Activated CD8-positive, alpha-beta T cell treated with anti-CD3 and anti-CD28 coated beads, Interleukin-2, amount 10 ng/mL, durations not matched to agents 7 days and 5 days (primary cell): ENCODE results near the gene ALKBH6. TPM values are rescaled to one million over a fixed set of nuclear protein-coding genes. Genes with fewer than 3 reads are reported as not detected.
A peak's percentile ranks its signal among the peaks of the same experiment; 100 is the strongest.
"Not testable (repeated sequence)": the region's sequence is repeated elsewhere in the genome, so short reads cannot be mapped to it uniquely, and the experiment has no call there.

Experiments used
- ATAC-seq: fragments of 150-1000 bp; cut with Tn5 transposase; one replicate; pipeline ENCODE4 v1.10.0; 2021; ENCODE audit warnings: moderate library complexity
- CTCF ChIA-PET: fragments of 350-600 bp; sonication (Branson Sonifier 250); formaldehyde crosslinking; loops from one replicate; lab custom pipeline; 2021; ENCODE audit warnings: antibody characterized with exemption; lab: Charles Lee
- POLR2A ChIA-PET: fragments of 350-600 bp; sonication (Branson Sonifier 250); formaldehyde crosslinking; loops from one replicate; lab custom pipeline; 2021; ENCODE audit warnings: antibody characterized with exemption; lab: Charles Lee
- DNase-seq: peaks from one replicate; pipeline ENCODE4 v3.0.0-alpha.2; 2020
- H3K27ac Mint-ChIP-seq: one replicate; pipeline ENCODE4 v1.8.0; 2021; ENCODE audit warnings: mild to moderate bottlenecking, mixed read lengths
- H3K27me3 Mint-ChIP-seq: one replicate; pipeline ENCODE4 v1.8.0; 2021; ENCODE audit warnings: low read depth, mixed read lengths
- H3K36me3 Mint-ChIP-seq: one replicate; pipeline ENCODE4 v1.8.0; 2021; ENCODE audit warnings: low read depth, mixed read lengths
- H3K4me1 Mint-ChIP-seq: one replicate; pipeline ENCODE4 v1.8.0; 2021; ENCODE audit warnings: low read depth, mixed read lengths
- H3K4me3 Mint-ChIP-seq: one replicate; pipeline ENCODE4 v1.8.0; 2021; ENCODE audit warnings: mild to moderate bottlenecking, mixed read lengths
- H3K9me3 Mint-ChIP-seq: one replicate; pipeline ENCODE4 v1.8.0; 2022; ENCODE audit warnings: mixed read lengths; ENCODE audit not compliant: insufficient read depth
- total RNA-seq, 2 experiments: library from RNA; stranded (reverse); gene quantifications; one replicate each; pipeline ENCODE4 v1.2.3, GENCODE V29; 2021

The ALKBH6 gene
- total RNA-seq, 2 experiments from 2014 or later: 43.3 to 47.2 TPM

DNA sequence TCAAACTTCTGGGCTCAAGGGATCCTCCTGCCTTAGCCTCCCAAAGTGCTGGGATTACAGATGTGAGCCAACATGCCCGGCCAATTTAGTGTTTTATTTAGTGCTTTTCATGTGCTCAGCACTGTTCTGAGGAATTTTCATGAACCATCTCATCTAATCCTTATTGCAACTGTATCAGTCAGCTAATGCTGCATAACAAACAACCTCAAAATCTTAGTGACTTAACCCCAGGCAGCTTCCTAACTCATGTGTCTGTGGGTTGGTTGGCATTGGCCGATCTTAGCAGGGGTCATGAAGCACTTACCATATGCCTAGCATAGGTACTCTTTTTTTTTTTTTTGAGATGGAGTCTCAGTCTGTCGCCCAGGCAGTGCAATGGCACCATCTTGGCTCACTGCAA is 25.2 kb downstream of the ALKBH6 start:
- H3K27me3 Mint-ChIP-seq: peaks cover 42% of the 10 kb centered on the region
- ATAC-seq: no peak
- H3K36me3 Mint-ChIP-seq: no peaks in the 10 kb centered on the region
- H3K27ac Mint-ChIP-seq: no peak overlapping the region
- POLR2A ChIA-PET: no interaction called here
- no peak for DNase-seq
- CTCF ChIA-PET: no interaction called here
- H3K4me3 Mint-ChIP-seq: no peak overlapping the region
- H3K9me3 Mint-ChIP-seq: no peaks in the 10 kb centered on the region
- peaks cover 3% of the 10 kb centered on the region for H3K4me1 Mint-ChIP-seq

DNA sequence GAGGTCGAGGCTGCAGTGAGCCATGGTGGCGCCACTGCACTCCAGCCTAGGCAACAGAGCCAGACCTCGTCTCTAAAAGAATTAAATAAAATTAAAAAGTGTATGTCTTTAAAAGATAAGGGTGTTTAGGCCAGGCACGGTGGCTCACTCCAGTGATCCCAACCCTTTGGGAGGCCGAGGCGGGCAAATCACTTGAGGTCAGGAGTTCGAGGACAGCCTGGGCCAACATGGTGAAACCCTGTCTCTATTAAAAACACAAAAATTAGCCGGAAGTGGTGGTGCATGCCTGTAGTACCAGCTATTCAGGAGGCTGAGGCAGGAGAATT is 26.5 kb downstream of the ALKBH6 start:
- Mint-ChIP-seq H3K36me3 (no peaks in the 10 kb centered on the region), H3K27me3 (peaks cover 43% of the 10 kb centered on the region), H3K9me3 (no peaks in the 10 kb centered on the region), H3K4me3 (no peak overlapping the region), H3K4me1 (peaks cover 3% of the 10 kb centered on the region), H3K27ac (no peak overlapping the region)
- ATAC-seq: no peak
- ChIA-PET POLR2A (no interaction called here), CTCF (interaction anchor here (0.8 kb wide), 1 partner anchor 29 kb away, joined by 3 read pairs; no protein-coding TSS in a partner anchor)
- no peak for DNase-seq

DNA sequence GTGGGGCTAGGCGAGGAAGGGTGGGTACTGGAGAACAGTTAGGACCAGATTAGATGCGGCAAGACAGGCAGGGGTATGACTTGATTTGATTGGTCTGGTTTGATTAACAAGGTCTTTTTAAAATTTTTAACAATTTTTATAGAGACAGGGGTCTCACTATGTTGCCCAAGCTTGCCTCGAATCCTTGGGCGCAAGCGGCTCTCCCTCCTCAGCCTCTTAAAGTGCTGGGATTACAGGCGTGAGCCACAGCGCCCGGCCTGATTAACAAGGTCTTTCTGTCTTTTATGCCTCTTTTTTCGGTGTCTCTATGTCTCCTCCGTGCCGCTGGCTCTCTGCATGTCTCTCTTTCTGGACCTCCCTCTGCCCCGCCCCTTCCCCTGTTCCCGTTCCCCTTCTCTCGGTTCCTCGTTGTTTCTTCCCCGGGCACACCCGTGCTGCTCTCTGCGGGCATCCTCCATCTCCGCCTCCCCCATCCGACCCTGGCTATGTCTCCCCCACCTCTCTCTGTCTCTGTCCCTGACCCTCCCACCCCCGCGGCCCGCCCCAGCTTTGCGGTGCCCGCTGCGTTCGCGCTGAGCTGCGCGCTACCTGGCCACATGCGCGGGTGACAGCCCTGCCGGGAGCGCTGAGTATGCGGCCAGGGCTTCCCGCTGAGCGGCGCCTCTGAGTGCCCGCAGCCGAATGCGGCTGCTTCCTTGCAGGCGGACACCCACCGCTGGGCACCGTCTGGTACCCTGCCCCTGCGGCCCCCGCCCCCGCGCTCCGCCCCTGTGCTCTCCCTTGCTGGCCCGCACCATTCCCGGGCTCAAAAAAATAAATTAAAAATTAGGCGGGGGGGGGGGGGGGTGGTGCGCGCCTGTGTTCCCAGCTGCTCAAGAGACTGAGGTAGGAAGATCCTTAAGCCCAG is 27.1 kb downstream of the ALKBH6 start:
- Mint-ChIP-seq H3K36me3 (no peaks in the 10 kb centered on the region), H3K27ac (no peak overlapping the region), H3K4me1 (peaks cover 3% of the 10 kb centered on the region), H3K9me3 (no peaks in the 10 kb centered on the region), H3K27me3 (peaks cover 43% of the 10 kb centered on the region), H3K4me3 (peak overlapping the region; percentile 43)
- ChIA-PET CTCF (no interaction called here), POLR2A (no interaction called here)
- ATAC-seq (peak; percentile 75), DNase-seq (no peak)

DNA sequence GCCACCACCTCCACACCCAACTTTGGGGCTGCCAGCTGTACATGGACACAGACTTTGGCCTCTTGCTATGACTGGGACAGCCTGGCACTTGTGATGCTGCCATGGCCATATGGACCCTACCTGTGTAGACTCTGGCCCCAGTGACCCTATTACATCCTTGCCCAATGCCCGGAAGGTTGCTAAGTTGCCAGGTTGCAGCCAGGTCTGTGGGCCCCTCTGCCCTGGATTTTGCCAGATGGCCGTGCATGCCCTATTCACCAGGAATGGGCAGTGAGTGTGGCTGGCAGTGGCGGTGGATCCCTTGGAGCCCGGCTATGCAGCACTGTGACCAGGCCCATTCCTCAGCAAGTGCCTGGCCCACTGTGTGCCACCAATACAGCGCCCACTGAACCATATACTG is 27.9 kb downstream of the ALKBH6 start:
- DNase-seq: no peak
- ChIA-PET CTCF (no interaction called here), POLR2A (no interaction called here)
- Mint-ChIP-seq H3K27me3 (peaks cover 43% of the 10 kb centered on the region), H3K4me1 (peaks cover 3% of the 10 kb centered on the region), H3K9me3 (no peaks in the 10 kb centered on the region), H3K4me3 (no peak overlapping the region), H3K36me3 (no peaks in the 10 kb centered on the region), H3K27ac (no peak overlapping the region)
- ATAC-seq: no peak

DNA sequence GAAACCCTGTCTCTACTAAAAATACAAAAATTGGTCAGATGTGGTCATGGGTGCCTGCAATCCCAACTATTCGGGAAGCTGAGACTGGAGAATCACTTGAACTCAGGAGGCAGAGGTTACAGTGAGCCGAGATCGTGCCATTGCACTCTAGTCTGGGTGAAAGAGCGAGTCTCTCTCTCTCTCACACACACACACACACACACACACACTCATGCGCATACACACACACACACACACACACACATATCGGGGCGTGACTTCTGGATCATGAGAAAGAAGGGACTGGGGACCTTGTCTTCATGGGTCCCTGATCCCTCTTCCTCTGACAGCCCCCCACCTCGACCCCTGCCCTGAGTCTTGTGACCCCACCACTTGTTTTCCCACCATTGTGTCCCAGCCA is 30.8 kb downstream of the ALKBH6 start:
- POLR2A ChIA-PET: no interaction called here
- H3K4me3 Mint-ChIP-seq: no peak overlapping the region
- H3K27me3 Mint-ChIP-seq: peaks cover 39% of the 10 kb centered on the region

DNA sequence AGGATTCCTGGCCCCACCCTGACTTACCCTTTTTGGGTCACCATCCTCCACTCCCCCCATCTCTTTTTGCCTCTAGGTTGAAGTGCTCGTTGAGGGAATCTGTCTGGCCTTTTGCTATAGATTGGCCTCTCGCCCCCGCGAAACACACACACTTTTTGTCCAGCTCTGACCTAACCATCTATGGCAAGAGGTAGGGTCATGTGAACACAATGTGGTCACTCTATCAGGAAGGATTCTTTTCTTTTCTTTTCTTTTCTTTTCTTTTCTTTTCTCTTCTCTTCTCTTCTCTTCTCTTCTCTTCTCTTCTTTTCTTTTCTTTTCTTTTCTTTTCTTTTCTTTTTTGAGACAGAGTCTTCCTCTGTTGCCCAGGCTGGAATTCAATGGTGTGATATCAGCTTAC is 33.0 kb downstream of the ALKBH6 start:
- H3K4me1 Mint-ChIP-seq, H3K27ac Mint-ChIP-seq, DNase-seq, CTCF ChIA-PET, POLR2A ChIA-PET, ATAC-seq, H3K9me3 Mint-ChIP-seq, H3K36me3 Mint-ChIP-seq, H3K4me3 Mint-ChIP-seq: not testable (repeated sequence)
- H3K27me3 Mint-ChIP-seq: peaks cover 24% of the 10 kb centered on the region

More for the DNA sequence above, 30.8 kb downstream of the ALKBH6 start:
- no peak for ATAC-seq
- DNase-seq: no peak
- H3K36me3 Mint-ChIP-seq: no peaks in the 10 kb centered on the region
- peaks cover 3% of the 10 kb centered on the region for H3K4me1 Mint-ChIP-seq
- H3K9me3 Mint-ChIP-seq: no peaks in the 10 kb centered on the region
- CTCF ChIA-PET: interaction anchor here (1.3 kb wide), 1 partner anchor 25 kb away, joined by 3 read pairs; no protein-coding TSS in a partner anchor
- H3K27ac Mint-ChIP-seq: peak overlapping the region; percentile 6

DNA sequence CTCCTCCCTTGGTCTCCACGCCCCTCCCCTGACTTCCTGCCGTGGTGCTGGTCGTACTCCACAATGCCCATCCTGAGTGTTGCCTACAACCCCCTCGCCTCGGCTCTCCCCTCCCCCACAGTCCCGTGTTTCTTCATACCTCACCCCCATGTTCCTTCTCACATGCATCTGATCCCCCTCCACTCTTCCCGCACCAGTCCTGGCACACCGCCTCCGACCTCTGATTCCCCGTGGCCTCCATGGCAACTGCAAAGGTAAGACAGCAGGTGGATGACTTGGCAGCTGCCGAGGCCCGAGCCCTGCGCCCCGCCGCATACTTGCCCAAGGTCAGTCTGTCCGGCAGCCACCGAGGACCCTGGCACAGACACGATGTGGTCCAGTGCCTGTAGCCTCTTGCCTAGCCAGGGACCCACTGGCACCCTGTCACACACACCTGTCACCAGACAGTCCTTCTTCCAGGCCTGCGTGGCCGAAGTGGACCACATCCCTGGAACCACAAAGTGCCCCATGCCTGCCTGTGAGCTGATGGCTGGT is 35.1 kb downstream of the ALKBH6 start:
- CTCF ChIA-PET: no interaction called here
- POLR2A ChIA-PET: no interaction called here
- Mint-ChIP-seq H3K27ac (no peak overlapping the region), H3K9me3 (no peaks in the 10 kb centered on the region), H3K36me3 (no peaks in the 10 kb centered on the region), H3K4me3 (no peak overlapping the region), H3K27me3 (peaks cover 7% of the 10 kb centered on the region), H3K4me1 (no peaks in the 10 kb centered on the region)
- ATAC-seq (no peak), DNase-seq (no peak)

DNA sequence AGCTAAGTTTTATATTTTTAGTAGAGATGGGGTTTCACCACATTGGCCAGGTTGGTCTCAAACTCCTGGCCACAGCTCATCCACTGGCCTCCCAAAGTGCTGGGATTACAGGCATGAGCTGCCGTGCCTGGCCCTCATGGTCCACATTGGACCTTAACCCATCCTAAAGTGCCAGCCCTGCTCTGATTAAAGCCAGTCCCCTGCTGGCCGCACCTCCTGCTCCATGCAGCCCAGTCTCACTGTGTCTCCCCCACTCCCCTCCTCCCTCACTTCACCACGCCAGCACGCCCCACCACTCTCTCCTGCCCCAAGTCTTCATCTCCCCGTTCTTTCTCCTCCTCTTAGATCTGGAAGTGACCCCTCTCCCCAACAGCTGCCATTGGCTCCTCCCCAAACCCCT is 35.7 kb downstream of the ALKBH6 start:
- ChIA-PET POLR2A (no interaction called here), CTCF (no interaction called here)
- DNase-seq (no peak), ATAC-seq (no peak)
- Mint-ChIP-seq H3K27me3 (peaks cover 5% of the 10 kb centered on the region), H3K27ac (no peak overlapping the region), H3K9me3 (no peaks in the 10 kb centered on the region), H3K4me1 (no peaks in the 10 kb centered on the region), H3K36me3 (no peaks in the 10 kb centered on the region), H3K4me3 (no peak overlapping the region)

DNA sequence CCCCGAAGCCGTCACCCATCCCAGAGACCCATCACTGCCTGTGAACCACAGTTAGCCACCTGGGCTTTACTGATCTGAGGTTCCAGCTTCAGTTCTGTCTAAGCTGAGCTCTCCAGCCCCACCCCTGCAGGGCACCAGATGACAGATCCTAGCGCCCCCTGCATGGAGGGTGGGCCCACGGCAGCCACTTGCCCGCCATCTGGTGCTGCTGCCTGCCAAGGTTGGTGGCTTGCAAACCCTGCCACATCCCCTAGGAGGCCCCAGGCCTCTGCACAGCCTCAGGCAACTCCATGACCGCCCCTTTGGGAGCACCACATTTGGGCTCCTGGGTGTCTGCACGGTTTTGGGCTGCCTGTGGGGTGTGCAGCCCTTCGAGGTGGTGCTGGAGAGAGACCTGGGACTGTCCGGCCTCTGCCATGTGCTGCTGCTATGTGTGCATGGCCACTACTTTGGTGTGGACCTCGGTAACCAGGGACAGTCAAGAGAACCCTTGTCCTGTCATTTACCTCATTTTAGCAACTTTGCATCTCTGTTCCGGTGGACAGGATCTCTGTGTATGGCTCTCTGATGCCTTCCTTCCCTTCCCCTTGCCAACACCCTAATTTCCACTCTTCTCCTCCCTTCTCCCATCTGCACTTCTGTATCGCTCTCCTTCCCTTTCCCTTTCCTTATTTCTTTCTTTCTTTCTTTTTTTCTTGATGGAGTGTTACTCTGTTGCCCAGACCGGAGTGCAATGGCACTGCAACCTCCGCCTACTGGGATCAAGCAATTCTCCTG is 36.4 kb downstream of the ALKBH6 start:
- POLR2A ChIA-PET: no interaction called here
- H3K36me3 Mint-ChIP-seq: no peaks in the 10 kb centered on the region
- H3K4me1 Mint-ChIP-seq: no peaks in the 10 kb centered on the region
- no peak overlapping the region for H3K27ac Mint-ChIP-seq
- no peaks in the 10 kb centered on the region for H3K9me3 Mint-ChIP-seq
- ATAC-seq (peak; percentile 71), DNase-seq (peak; percentile 56)
- CTCF ChIA-PET: interaction anchor here (1.4 kb wide), 1 partner anchor 19 kb away, joined by 4 read pairs; no protein-coding TSS in a partner anchor
- H3K27me3 Mint-ChIP-seq: peaks cover 5% of the 10 kb centered on the region
- no peak overlapping the region for H3K4me3 Mint-ChIP-seq

DNA sequence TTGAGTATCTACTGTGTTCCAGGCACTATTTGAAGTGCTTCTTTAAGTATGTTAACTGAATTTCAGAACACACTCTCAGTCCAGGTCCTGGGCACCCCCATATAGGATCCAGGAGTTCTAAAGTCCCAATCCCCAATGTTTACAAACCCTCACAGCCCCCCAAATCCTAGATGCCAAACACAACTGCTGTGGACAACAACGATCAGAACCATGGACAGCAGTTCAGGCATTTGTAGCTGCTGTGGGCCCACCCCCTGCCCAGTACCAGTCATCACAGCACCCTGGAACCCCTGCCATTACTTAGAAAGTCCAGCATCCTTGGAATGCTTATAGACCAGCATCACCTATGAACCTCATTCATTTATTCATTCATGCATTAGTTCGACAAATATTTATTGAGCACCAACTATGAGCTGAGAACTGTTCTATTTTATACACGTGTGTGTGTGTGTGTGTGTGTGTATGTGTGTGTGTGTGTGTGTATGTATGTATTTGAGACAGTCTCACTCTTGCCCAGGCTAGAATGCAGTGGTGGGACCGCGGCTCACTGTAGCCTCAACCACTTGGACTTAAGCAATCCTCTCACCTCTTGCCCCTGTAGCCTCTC is 38.3 kb downstream of the ALKBH6 start:
- Mint-ChIP-seq H3K4me1 (no peaks in the 10 kb centered on the region), H3K4me3 (no peak overlapping the region), H3K9me3 (no peaks in the 10 kb centered on the region), H3K27ac (no peak overlapping the region), H3K36me3 (no peaks in the 10 kb centered on the region), H3K27me3 (peaks cover 5% of the 10 kb centered on the region)
- DNase-seq (peak; percentile 56), ATAC-seq (no peak)
- ChIA-PET CTCF (interaction anchor here (1.4 kb wide), 1 partner anchor 17 kb away, joined by 4 read pairs; no protein-coding TSS in a partner anchor), POLR2A (interaction anchor here (0.8 kb wide), 1 partner anchor 9 kb away, joined by 3 read pairs; no protein-coding TSS in a partner anchor)

DNA sequence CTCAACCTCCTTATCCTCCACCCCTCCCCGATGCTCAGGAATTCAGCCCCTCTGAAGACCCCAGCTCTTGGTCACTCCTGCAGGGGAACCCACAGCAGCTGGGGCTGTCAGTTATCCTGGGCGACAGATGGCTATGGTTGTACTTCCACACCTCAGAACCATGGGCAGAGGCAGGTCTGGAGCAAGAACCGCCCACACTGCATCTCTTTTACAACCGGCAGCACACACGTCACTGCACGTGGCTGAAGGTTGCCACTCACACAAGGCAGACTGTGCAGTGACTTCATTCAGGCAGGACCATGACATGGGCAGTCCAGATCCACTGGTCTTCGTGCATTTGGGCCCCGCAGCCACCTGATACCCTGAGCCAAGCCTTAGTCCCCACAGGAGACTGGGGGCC is 40.5 kb downstream of the ALKBH6 start:
- Mint-ChIP-seq H3K4me3 (no peak overlapping the region), H3K4me1 (peaks cover 2% of the 10 kb centered on the region), H3K9me3 (no peaks in the 10 kb centered on the region), H3K27me3 (peaks cover 2% of the 10 kb centered on the region), H3K36me3 (no peaks in the 10 kb centered on the region), H3K27ac (no peak overlapping the region)
- POLR2A ChIA-PET: no interaction called here
- ATAC-seq (no peak), DNase-seq (no peak)
- CTCF ChIA-PET: no interaction called here
